ENCODE data around the gene TMEM87B. TPM values are rescaled to one million over a fixed set of nuclear protein-coding genes. Genes with fewer than 3 reads are reported as not detected.
A peak's percentile ranks its signal among the peaks of the same experiment; 100 is the strongest.
"Not testable (repeated sequence)": the region's sequence is repeated elsewhere in the genome, so short reads cannot be mapped to it uniquely, and the experiment has no call there.

TMEM87B gene
- total RNA-seq, 2 experiments from 2014 or later, result 22.3 to 24.1 TPM

DNA sequence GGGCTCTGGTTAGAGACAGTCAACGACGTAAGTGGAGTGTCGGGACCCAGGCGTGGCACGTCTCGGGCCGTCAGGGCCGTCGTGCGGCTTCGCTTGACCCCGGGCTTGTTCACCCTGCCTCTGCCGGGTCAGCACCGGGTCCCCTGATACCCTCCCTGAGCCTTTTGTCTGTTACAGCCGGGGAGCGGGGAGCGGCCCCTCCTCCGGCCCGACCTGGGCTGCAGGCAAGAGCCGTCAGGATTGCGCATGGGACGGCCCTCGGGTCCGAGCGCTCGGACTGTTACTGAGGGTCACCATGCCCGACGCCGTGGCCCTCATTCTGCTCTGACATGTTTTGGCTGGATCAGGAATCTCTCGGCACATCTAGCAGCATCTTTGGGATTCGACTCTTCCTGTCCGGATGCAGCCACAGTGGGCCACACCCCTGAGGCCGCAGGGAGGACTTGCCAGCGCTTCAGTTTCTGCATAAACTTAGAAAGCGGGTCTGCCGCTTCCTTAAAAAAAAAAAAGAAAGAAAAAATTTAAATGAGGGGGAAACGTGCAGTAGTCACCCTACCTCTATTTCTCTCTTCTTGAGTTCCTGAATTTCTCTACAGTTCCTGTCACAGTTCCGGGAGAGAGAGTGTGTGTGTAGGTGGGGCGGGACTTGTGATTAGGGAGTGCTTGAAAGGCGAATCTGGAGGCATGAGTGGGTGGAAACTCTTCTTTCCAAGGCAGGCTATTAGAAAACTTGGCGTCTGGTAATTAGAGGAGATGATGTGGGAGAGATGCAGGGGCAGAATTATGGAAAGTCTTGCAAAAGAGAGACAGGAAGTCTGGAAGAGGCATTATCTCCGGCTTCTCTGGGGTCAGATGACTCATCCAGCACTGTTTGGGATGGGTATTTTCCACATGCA is 909 bp downstream of the TMEM87B start:
- ChIA-PET CTCF (interaction anchor here (1.5 kb wide), 1 partner anchor 168 kb away, joined by 11 read pairs; no protein-coding TSS in a partner anchor), POLR2A (interaction anchor here (0.7 to 1.6 kb wide), 4 partner anchors 8 to 172 kb away, joined by 3 to 7 read pairs (median 5); partner anchors contain the start of gene ANAPC1)
- Mint-ChIP-seq H3K4me1 (ENCODE audit: low read depth) (peaks cover 39% of the 10 kb centered on the region), H3K4me3 (peak overlapping the region; percentile 81), H3K9me3 (no peaks in the 10 kb centered on the region), H3K27ac (peak overlapping the region; percentile 90), H3K36me3 (peaks cover 7% of the 10 kb centered on the region), H3K27me3 (no peaks in the 10 kb centered on the region)
- intact Hi-C loops (cut with micrococcal nuclease), result loop anchor here (1.0 to 5.0 kb wide), 6 partner anchors 133 to 591 kb away; partner anchors contain the start of genes POLR1B, SLC20A1, ZC3H6 and ZC3H8
- DNase-seq, result peak; percentile 54

DNA sequence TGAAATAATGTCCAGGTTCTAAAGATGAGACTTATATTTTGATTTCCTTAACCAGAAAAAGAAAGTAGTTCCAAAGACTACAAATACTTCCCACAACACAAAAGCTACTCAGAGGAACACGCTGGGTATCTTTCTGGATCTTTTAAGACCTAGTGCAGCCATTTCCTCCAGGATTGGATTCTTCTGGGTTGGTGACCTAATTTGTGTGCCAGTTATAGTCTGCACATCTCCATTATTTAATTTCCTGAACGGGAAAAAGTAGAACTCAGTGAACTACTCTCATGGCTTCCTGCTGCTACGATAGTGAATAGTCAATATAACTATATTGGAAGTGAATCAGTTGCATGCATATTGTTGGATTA is 1.5 kb downstream of the TMEM87B start:
- CTCF ChIA-PET, result no interaction called here
- Mint-ChIP-seq H3K27ac (peak overlapping the region; percentile 90), H3K9me3 (no peaks in the 10 kb centered on the region), H3K4me3 (peak overlapping the region; percentile 81), H3K27me3 (no peaks in the 10 kb centered on the region), H3K36me3 (peaks cover 7% of the 10 kb centered on the region), H3K4me1 (ENCODE audit: low read depth) (peaks cover 44% of the 10 kb centered on the region)
- intact Hi-C loops (cut with micrococcal nuclease), result loop anchor here (5.0 kb wide), 1 partner anchor 591 kb away; the partner anchor contains the start of gene SLC20A1
- DNase-seq, result no peak
- POLR2A ChIA-PET, result no interaction called here

- intact Hi-C loops (cut with micrococcal nuclease), result loop anchor here (5.0 kb wide), 1 partner anchor 588 kb away; the partner anchor contains the start of gene SLC20A1
- Mint-ChIP-seq H3K36me3 (peaks cover 37% of the 10 kb centered on the region), H3K27ac (no peak overlapping the region), H3K4me1 (ENCODE audit: low read depth) (peaks cover 60% of the 10 kb centered on the region), H3K9me3 (peaks cover 14% of the 10 kb centered on the region), H3K4me3 (no peak overlapping the region), H3K27me3 (no peaks in the 10 kb centered on the region)
- POLR2A ChIA-PET, result no interaction called here
- no peak for DNase-seq
- CTCF ChIA-PET, result interaction anchor here (0.7 to 1.4 kb wide), 2 partner anchors 60 to 172 kb away, joined by 3 to 5 read pairs; no protein-coding TSS in a partner anchor
Observed at GRCh38 chr2:112059671-112060070, 4.6 kb downstream of the TMEM87B start.

- H3K4me1 Mint-ChIP-seq (ENCODE audit: low read depth), result peaks cover 66% of the 10 kb centered on the region
- POLR2A ChIA-PET, result interaction anchor here (0.6 kb wide), 1 partner anchor 590 kb away, joined by 5 read pairs; no protein-coding TSS in a partner anchor
- no peak overlapping the region for H3K4me3 Mint-ChIP-seq
- H3K27me3 Mint-ChIP-seq, result no peaks in the 10 kb centered on the region
- intact Hi-C loops (cut with micrococcal nuclease), result no loop called here
- CTCF ChIA-PET, result no interaction called here
- H3K36me3 Mint-ChIP-seq, result peaks cover 42% of the 10 kb centered on the region
- peaks cover 14% of the 10 kb centered on the region for H3K9me3 Mint-ChIP-seq
- peak overlapping the region; percentile 84 for H3K27ac Mint-ChIP-seq
- no peak for DNase-seq
Observed at GRCh38 chr2:112061299-112061698, 6.2 kb downstream of the TMEM87B start.

DNA sequence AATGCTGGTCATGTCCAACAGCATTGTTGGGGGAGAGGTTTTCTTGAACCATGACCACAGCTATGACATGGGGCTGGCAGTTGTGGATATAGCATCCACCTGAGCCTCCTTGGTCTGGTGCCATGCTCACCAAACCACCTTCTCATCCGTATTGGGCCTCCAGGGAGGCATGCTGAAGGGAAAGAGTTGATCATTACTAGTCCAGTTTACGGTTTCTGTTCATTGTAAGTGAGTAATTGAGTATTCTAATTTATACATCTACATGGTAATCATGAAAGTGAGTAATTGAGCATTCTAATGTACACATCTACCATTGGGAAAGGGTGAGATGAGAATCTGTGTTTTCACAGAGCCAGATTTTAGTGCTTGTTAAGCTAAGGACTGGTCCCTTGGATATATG is 6.8 kb downstream of the TMEM87B start:
- DNase-seq, result peak; percentile 54
- H3K36me3 Mint-ChIP-seq, result peaks cover 44% of the 10 kb centered on the region
- intact Hi-C loops (cut with micrococcal nuclease), result loop anchor here (1.0 kb wide), 1 partner anchor 13 kb away; no protein-coding TSS in a partner anchor
- ChIA-PET POLR2A (interaction anchor here (0.6 kb wide), 1 partner anchor 589 kb away, joined by 5 read pairs; no protein-coding TSS in a partner anchor), CTCF (no interaction called here)
- no peak overlapping the region for H3K4me3 Mint-ChIP-seq
- no peaks in the 10 kb centered on the region for H3K27me3 Mint-ChIP-seq
- peaks cover 64% of the 10 kb centered on the region for H3K4me1 Mint-ChIP-seq (ENCODE audit: low read depth)
- H3K9me3 Mint-ChIP-seq, result peaks cover 14% of the 10 kb centered on the region
- H3K27ac Mint-ChIP-seq, result peak overlapping the region; percentile 84

DNA sequence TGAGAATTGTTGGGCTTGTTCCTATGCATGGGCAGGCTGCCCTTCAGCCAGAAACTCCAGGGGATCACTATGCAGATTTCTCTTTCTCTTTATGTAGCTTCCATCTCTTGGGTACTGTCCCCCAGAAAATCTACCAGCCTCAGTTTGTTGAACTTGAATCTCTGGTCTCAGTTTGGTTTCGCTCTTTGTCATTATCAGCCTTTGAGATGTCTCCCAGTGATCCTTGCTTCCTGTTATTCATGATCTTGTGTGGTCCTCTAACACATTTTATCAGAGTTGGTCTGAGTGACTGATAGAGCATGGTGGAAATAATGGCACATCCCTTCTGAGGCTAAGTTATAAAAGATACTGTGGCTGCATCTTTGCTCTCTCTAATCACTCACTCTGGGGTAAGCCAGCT is 7.8 kb downstream of the TMEM87B start:
- ChIA-PET CTCF (no interaction called here), POLR2A (interaction anchor here (0.6 to 1.2 kb wide), 2 partner anchors 10 to 115 kb away, joined by 3 read pairs; no protein-coding TSS in a partner anchor)
- Mint-ChIP-seq H3K4me1 (ENCODE audit: low read depth) (peaks cover 60% of the 10 kb centered on the region), H3K27ac (peak overlapping the region; percentile 84), H3K27me3 (no peaks in the 10 kb centered on the region), H3K4me3 (peak overlapping the region; percentile 17), H3K36me3 (peaks cover 52% of the 10 kb centered on the region), H3K9me3 (peaks cover 14% of the 10 kb centered on the region)
- DNase-seq, result peak; percentile 12
- intact Hi-C loops (cut with micrococcal nuclease), result loop anchor here (1.0 kb wide), 1 partner anchor 12 kb away; no protein-coding TSS in a partner anchor

GRCh38 chr2:112065486-112065885 is 10.4 kb downstream of the TMEM87B start:
- H3K27ac Mint-ChIP-seq, result peak overlapping the region; percentile 49
- H3K4me3 Mint-ChIP-seq, result no peak overlapping the region
- intact Hi-C loops (cut with micrococcal nuclease), result no loop called here
- POLR2A ChIA-PET, result no interaction called here
- H3K36me3 Mint-ChIP-seq, result peaks cover 66% of the 10 kb centered on the region
- DNase-seq, result no peak
- H3K4me1 Mint-ChIP-seq (ENCODE audit: low read depth), result peaks cover 49% of the 10 kb centered on the region
- peaks cover 17% of the 10 kb centered on the region for H3K9me3 Mint-ChIP-seq
- CTCF ChIA-PET, result no interaction called here
- no peaks in the 10 kb centered on the region for H3K27me3 Mint-ChIP-seq

- intact Hi-C loops (cut with micrococcal nuclease), result no loop called here
- DNase-seq, result no peak
- Mint-ChIP-seq H3K4me3 (no peak overlapping the region), H3K27ac (peak overlapping the region; percentile 49), H3K27me3 (no peaks in the 10 kb centered on the region), H3K36me3 (peaks cover 66% of the 10 kb centered on the region), H3K9me3 (peaks cover 17% of the 10 kb centered on the region), H3K4me1 (ENCODE audit: low read depth) (peaks cover 49% of the 10 kb centered on the region)
- ChIA-PET POLR2A (no interaction called here), CTCF (interaction anchor here (1.0 kb wide), 1 partner anchor 178 kb away, joined by 3 read pairs; no protein-coding TSS in a partner anchor)
Observed at GRCh38 chr2:112065966-112066365, 10.9 kb downstream of the TMEM87B start.

- intact Hi-C loops (cut with micrococcal nuclease); CTCF ChIA-PET; H3K27ac Mint-ChIP-seq; H3K27me3 Mint-ChIP-seq; DNase-seq; POLR2A ChIA-PET; H3K4me3 Mint-ChIP-seq; H3K9me3 Mint-ChIP-seq: not testable (repeated sequence)
- Mint-ChIP-seq H3K36me3 (peaks cover 65% of the 10 kb centered on the region), H3K4me1 (ENCODE audit: low read depth) (peaks cover 50% of the 10 kb centered on the region)
Observed at GRCh38 chr2:112069794-112070193, 14.7 kb downstream of the TMEM87B start.

DNA sequence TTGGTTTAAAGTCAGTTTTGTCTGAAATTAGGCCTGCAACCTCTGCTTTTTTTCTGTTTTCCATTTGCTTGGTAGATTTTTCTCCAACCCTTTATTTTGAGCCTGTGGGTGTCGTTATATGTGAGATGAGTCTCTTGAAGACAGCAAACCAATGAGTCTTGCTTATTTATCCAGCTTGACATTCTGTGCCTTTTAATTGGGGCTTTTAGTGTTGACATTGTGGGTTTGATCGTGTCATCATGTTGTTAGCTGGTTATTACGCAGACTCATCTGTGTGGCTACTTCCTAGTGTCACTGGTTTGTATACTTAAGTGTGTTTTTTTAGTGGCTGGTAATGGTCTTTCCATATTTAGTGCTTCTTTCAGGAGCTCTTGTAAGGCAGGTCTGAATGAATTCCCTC is 18.8 kb downstream of the TMEM87B start:
- no peak for DNase-seq
- CTCF ChIA-PET, result no interaction called here
- Mint-ChIP-seq H3K4me3 (no peak overlapping the region), H3K27ac (no peak overlapping the region), H3K36me3 (peaks cover 56% of the 10 kb centered on the region), H3K9me3 (peaks cover 3% of the 10 kb centered on the region), H3K27me3 (no peaks in the 10 kb centered on the region), H3K4me1 (ENCODE audit: low read depth) (peaks cover 50% of the 10 kb centered on the region)
- intact Hi-C loops (cut with micrococcal nuclease), result no loop called here
- POLR2A ChIA-PET, result interaction anchor here (0.6 to 1.1 kb wide), 3 partner anchors 17 to 180 kb away, joined by 3 to 4 read pairs (median 3); no protein-coding TSS in a partner anchor

DNA sequence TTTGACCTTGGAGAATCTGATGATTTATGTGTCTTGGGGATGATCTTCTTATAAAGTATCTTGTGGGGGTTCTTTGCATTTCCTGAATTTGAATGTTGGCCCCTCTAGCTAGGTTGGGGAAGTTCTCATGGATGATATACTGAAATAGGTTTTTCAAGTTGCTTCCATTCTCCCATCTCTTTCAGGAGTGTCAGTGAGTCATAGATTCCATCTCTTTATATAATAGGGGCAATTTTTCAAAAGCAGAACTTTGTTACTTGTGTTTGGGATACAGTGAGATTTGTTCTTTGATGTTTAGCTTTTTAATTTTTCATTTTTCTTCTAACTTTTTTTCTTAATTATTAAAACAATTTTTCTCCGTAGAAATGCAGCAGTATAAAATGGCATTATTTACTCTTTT is 19.4 kb downstream of the TMEM87B start:
- CTCF ChIA-PET, result no interaction called here
- Mint-ChIP-seq H3K4me3 (no peak overlapping the region), H3K27ac (no peak overlapping the region), H3K9me3 (no peaks in the 10 kb centered on the region), H3K4me1 (ENCODE audit: low read depth) (peaks cover 51% of the 10 kb centered on the region), H3K27me3 (no peaks in the 10 kb centered on the region), H3K36me3 (peaks cover 58% of the 10 kb centered on the region)
- no peak for DNase-seq
- intact Hi-C loops (cut with micrococcal nuclease), result no loop called here
- POLR2A ChIA-PET, result interaction anchor here (0.6 to 1.1 kb wide), 3 partner anchors 16 to 181 kb away, joined by 3 to 4 read pairs (median 3); no protein-coding TSS in a partner anchor

Data from activated CD4-positive, alpha-beta memory T cell treated with anti-CD3 and anti-CD28 coated beads for 36 hours (primary cell).